ENCODE results near the gene CCDC61. TPM values are rescaled to one million over a fixed set of nuclear protein-coding genes. Genes with fewer than 3 reads are reported as not detected.

CCDC61 gene, protein sequence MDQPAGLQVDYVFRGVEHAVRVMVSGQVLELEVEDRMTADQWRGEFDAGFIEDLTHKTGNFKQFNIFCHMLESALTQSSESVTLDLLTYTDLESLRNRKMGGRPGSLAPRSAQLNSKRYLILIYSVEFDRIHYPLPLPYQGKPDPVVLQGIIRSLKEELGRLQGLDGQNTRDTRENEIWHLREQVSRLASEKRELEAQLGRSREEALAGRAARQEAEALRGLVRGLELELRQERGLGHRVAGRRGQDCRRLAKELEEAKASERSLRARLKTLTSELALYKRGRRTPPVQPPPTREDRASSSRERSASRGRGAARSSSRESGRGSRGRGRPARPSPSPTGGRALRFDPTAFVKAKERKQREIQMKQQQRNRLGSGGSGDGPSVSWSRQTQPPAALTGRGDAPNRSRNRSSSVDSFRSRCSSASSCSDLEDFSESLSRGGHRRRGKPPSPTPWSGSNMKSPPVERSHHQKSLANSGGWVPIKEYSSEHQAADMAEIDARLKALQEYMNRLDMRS
- total RNA-seq: 10 to 100 TPM in 1 of 10 donors, 1 to 10 TPM in 9; 6.6 to 10.3 (median 8.3) TPM
- 10 to 100 TPM in 1 of 2 donors, 1 to 10 TPM in 1; 7.3 to 11.6 TPM for polyA plus RNA-seq
- long read RNA-seq, donor 1, transcript CCDC61-204 (14 exons, 1,817 nt): major isoform, 7 of 12 reads
- long read RNA-seq, donor 1, partial matches to known transcripts: 3 of 12 reads
- long read RNA-seq, donor 1, other reads (novel, unspliced or antisense): 2 of 12 reads
- long read RNA-seq, donor 2, transcript CCDC61-204 (14 exons, 1,817 nt): major isoform, 8 of 11 reads
- long read RNA-seq, donor 2, partial matches to known transcripts: 2 of 11 reads
- long read RNA-seq, donor 2, other reads (novel, unspliced or antisense): 1 of 11 reads
- long read RNA-seq, donor 3, partial matches to known transcripts: 1 of 1 reads
- long read RNA-seq, donor 3, other reads (novel, unspliced or antisense): 0 of 1 reads

DNA sequence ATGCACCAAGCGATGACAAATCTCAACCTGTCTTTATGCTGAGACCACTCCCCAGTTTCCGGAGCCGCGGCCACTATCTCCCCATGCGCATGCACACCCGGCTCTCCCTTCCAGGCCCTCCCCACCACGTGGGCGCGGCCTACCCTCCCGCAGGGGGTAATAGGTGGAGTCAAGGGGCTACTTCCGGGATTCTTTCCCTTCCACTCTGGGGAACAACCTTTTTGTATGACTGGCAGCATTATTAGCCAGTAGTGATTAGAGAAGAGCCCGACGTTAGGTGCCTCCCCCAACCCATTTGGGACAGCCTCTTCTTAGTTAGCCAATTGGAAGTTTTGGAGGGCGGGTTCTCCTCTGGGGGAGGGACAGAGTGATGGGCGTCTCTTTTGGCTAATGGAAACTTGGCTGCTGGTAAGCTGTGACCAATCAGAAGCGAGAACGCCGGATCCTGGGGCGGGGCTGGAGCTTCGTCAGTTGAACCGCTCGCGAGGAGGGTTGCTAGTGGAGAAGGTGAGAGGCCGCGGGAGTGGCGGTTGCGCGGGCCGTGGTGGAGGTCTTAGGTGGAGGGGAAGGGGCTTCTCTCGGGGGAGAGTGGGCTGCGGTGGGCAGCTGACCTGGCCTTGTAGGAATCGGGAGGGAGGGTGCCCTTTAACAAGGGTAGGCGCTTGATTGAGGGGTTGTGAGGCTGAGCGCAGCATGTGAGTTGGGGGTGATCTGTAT lies at the start of gene CCDC61:
CCDC61 (plus strand) TSS at position 470 of the 717 bp plus-strand sequence. CDS start 7,552 bp downstream, outside the sequence.
- TF ChIP-seq, protein P1, sequence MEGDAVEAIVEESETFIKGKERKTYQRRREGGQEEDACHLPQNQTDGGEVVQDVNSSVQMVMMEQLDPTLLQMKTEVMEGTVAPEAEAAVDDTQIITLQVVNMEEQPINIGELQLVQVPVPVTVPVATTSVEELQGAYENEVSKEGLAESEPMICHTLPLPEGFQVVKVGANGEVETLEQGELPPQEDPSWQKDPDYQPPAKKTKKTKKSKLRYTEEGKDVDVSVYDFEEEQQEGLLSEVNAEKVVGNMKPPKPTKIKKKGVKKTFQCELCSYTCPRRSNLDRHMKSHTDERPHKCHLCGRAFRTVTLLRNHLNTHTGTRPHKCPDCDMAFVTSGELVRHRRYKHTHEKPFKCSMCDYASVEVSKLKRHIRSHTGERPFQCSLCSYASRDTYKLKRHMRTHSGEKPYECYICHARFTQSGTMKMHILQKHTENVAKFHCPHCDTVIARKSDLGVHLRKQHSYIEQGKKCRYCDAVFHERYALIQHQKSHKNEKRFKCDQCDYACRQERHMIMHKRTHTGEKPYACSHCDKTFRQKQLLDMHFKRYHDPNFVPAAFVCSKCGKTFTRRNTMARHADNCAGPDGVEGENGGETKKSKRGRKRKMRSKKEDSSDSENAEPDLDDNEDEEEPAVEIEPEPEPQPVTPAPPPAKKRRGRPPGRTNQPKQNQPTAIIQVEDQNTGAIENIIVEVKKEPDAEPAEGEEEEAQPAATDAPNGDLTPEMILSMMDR (IDR thresholded peaks at IDR 0.05): no peak
- H3K27ac ChIP-seq: peak within 1 kb of the TSS in 9 of 10 donors; percentile 3 to 91 (median 81)
- DNase-seq (peak; percentile 90 to 98), ATAC-seq (peak; percentile 98 to 100 (median 99))
- peaks cover 0 to 15% (median 0%) of the 10 kb centered on the region in 7 donors for H3K27me3 ChIP-seq
- peak within 1 kb of the TSS; percentile 61 to 94 (median 79) for H3K4me3 ChIP-seq
- no peaks in the 10 kb centered on the region for H3K9me3 ChIP-seq
- intact Hi-C loops (cut with DNase I): loop anchor here in 2 of 10 donors (5.0 kb wide), 2 partner anchors 68 to 133 kb away; partner anchors contain the start of genes FOXA3 (in 1 of the 2) and SYMPK (in 1 of the 2)
- H3K36me3 ChIP-seq: peaks cover 0 to 7% (median 0%) of the 10 kb centered on the region in 9 donors
- 0% methylated on average over 34 of the region's 34 CpGs for WGBS, 2 donors
- H3K4me1 ChIP-seq: peaks cover 3 to 24% (median 17%) of the 10 kb centered on the region in 9 donors

DNA sequence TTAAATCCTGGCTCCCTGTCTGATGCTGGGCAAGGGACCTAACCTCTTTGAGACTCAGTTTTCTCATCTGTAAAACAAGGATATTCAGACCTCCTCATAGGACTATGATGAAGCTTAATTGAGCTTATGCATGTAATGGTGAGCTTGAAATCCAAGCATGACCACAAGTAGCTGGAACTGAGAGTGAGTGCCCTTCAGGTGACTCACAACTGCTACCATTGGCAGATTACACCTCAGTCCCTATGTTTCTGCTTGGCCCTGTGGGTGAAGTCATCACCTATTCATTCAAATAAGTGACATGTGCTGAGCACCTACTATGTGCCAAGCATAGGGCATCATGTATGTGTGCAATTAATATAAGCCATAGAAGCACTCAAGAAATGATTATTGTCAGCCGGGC lies 47.3 kb upstream of the CCDC61 start:
- TF ChIP-seq, protein P1 (IDR thresholded peaks at IDR 0.05): no peak
- Histone ChIP-seq H3K27ac (no peak overlapping the region), H3K9me3 (no peaks in the 10 kb centered on the region), H3K4me3 (no peak overlapping the region), H3K27me3 (peaks cover 0 to 24% (median 0%) of the 10 kb centered on the region in 7 donors), H3K36me3 (peaks cover 0 to 86% (median 0%) of the 10 kb centered on the region in 9 donors), H3K4me1 (peaks cover 3 to 6% (median 4%) of the 10 kb centered on the region in 9 donors)
- 92 to 93% methylated on average over 1 of the region's 1 CpG for WGBS, 2 donors
- no peak for ATAC-seq
- DNase-seq: no peak
- intact Hi-C loops (cut with DNase I): no loop called here

DNA sequence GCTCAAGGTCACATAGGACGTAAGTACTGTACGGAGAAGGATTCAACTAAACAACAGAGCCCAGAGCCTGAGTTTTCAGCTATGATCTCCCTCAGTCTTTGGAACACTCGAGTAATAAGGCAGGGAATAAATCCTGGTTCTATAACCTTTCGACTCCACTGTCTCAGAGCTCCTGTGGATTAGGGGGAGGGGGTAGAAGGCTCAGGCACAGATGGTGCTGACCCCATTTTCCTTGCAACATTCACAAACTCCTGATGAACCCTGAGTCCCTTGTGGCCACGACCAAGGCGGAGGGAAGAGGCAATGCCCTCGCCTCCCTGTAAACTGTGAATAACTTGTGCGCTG lies 43.0 kb upstream of the CCDC61 start:
- Histone ChIP-seq H3K4me3 (no peak overlapping the region), H3K27ac (no peak overlapping the region), H3K4me1 (peaks cover 13 to 44% (median 38%) of the 10 kb centered on the region in 9 donors), H3K36me3 (peaks cover 0 to 49% (median 0%) of the 10 kb centered on the region in 9 donors), H3K27me3 (peaks cover 0 to 39% (median 18%) of the 10 kb centered on the region in 7 donors), H3K9me3 (no peaks in the 10 kb centered on the region)
- WGBS, 2 donors: 54 to 59% methylated on average over 8 of the region's 8 CpGs
- no peak for DNase-seq
- TF ChIP-seq, protein P1 (IDR thresholded peaks at IDR 0.05): no peak
- ATAC-seq: no peak
- intact Hi-C loops (cut with DNase I): no loop called here

Data from heart right ventricle (tissue), 16 donors.